ENCODE results near the gene SPTLC3. TPM values are rescaled to one million over a fixed set of nuclear protein-coding genes. Genes with fewer than 3 reads are reported as not detected.

Gene SPTLC3
- total and polyA plus RNA-seq, 2 donors (not counting 1 experiment from before 2014, with no cell fraction given) = 4.0 TPM

DNA sequence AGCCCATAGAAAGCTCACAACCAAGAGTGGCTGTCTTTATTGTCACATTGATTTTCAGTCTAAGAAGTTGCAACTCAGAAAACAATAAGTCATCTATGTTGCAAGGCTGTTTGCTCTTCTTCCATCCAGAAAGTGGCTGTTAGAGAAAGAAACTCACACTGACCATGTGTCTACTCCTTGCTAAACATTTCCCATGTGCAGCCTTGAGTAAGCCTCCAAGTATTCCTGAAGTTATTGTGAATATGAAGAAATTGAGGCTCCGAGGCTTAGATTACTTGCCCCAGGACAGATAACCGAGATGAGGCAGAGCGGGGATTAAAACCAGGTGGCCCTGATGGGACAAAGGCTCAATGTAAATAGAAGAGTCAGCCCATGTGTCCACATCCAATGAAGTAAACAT is 105.0 kb downstream of the SPTLC3 start:
- no peaks in the 10 kb centered on the region for H3K27me3 ChIP-seq (ENCODE audit: control insufficient read depth, insufficient read depth, low read length)
- no peak overlapping the region for H3K4me2 ChIP-seq (ENCODE audit: extremely low read depth, insufficient read depth, low read length)
- no peak overlapping the region for H2AFZ ChIP-seq (ENCODE audit: low read length)
- H3K27ac ChIP-seq (ENCODE audit: insufficient read depth, low read length) = no peak overlapping the region
- no peaks in the 10 kb centered on the region for H4K20me1 ChIP-seq (ENCODE audit: control insufficient read depth, extremely low read depth, insufficient read depth, low read length)
- H3K36me3 ChIP-seq (ENCODE audit: control insufficient read depth, insufficient read depth, low read length) = no peaks in the 10 kb centered on the region
- H3K4me1 ChIP-seq (ENCODE audit: control insufficient read depth, extremely low read depth, insufficient read depth, low read length) = no peaks in the 10 kb centered on the region
- H3K9me3 ChIP-seq (ENCODE audit: control insufficient read depth, insufficient read depth, low read depth, low read length) = no peaks in the 10 kb centered on the region
- no peak overlapping the region for H3K9ac ChIP-seq (ENCODE audit: insufficient read depth, low read length)
- H3K79me2 ChIP-seq (ENCODE audit: control insufficient read depth, insufficient read depth, low read length) = no peaks in the 10 kb centered on the region
- H3K4me3 ChIP-seq (replicated peaks in 1 of 4; ENCODE audit: control extremely low read depth in 1 of 4, insufficient read depth in 1 of 4, low read depth in 3 of 4, low read length in 4 of 4) = no peak overlapping the region
- no peak for DNase-seq (ENCODE audit: low read depth in 2 of 2)
- TF ChIP-seq, protein P1, sequence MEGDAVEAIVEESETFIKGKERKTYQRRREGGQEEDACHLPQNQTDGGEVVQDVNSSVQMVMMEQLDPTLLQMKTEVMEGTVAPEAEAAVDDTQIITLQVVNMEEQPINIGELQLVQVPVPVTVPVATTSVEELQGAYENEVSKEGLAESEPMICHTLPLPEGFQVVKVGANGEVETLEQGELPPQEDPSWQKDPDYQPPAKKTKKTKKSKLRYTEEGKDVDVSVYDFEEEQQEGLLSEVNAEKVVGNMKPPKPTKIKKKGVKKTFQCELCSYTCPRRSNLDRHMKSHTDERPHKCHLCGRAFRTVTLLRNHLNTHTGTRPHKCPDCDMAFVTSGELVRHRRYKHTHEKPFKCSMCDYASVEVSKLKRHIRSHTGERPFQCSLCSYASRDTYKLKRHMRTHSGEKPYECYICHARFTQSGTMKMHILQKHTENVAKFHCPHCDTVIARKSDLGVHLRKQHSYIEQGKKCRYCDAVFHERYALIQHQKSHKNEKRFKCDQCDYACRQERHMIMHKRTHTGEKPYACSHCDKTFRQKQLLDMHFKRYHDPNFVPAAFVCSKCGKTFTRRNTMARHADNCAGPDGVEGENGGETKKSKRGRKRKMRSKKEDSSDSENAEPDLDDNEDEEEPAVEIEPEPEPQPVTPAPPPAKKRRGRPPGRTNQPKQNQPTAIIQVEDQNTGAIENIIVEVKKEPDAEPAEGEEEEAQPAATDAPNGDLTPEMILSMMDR (conservative IDR thresholded peaks at IDR 0.05 in 1 of 2, IDR thresholded peaks at IDR 0.05 in 1 of 2; ENCODE audit: low read depth in 1 of 2, low read length in 2 of 2) = no peak
- no peak for TF ChIP-seq EZH2 (IDR thresholded peaks at IDR 0.05; ENCODE audit: low read length, missing control alignments)

DNA sequence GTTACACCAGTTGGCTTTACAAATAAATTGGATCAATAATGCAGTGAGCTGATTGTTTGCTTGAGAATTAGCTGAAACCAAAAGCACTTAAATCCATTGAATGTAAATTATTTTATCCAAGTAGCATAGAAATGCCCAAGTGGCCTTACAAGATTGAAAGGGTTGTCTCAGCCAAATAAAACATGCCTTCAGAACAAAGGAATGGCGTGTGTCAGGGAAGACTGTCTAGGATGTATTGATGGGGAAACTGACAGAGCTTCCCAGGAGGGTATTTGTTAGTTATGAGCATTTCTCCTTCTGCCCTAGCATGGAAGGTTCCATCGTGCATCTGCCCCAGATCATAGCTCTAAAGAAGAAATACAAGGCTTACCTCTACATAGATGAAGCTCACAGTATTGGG is 108.4 kb downstream of the SPTLC3 start:
- TF ChIP-seq EZH2 (IDR thresholded peaks at IDR 0.05; ENCODE audit: low read length, missing control alignments) = no peak
- TF ChIP-seq, protein P1 (conservative IDR thresholded peaks at IDR 0.05 in 1 of 2, IDR thresholded peaks at IDR 0.05 in 1 of 2; ENCODE audit: low read depth in 1 of 2, low read length in 2 of 2) = no peak
- Histone ChIP-seq H3K27ac (ENCODE audit: insufficient read depth, low read length) (no peak overlapping the region), H3K79me2 (ENCODE audit: control insufficient read depth, insufficient read depth, low read length) (no peaks in the 10 kb centered on the region), H3K4me3 (replicated peaks in 1 of 4; ENCODE audit: control extremely low read depth in 1 of 4, insufficient read depth in 1 of 4, low read depth in 3 of 4, low read length in 4 of 4) (no peak overlapping the region), H3K27me3 (ENCODE audit: control insufficient read depth, insufficient read depth, low read length) (no peaks in the 10 kb centered on the region), H3K9me3 (ENCODE audit: control insufficient read depth, insufficient read depth, low read depth, low read length) (no peaks in the 10 kb centered on the region), H3K4me2 (ENCODE audit: extremely low read depth, insufficient read depth, low read length) (no peak overlapping the region), H3K9ac (ENCODE audit: insufficient read depth, low read length) (no peak overlapping the region), H3K36me3 (ENCODE audit: control insufficient read depth, insufficient read depth, low read length) (no peaks in the 10 kb centered on the region), H3K4me1 (ENCODE audit: control insufficient read depth, extremely low read depth, insufficient read depth, low read length) (no peaks in the 10 kb centered on the region), H2AFZ (ENCODE audit: low read length) (no peak overlapping the region), H4K20me1 (ENCODE audit: control insufficient read depth, extremely low read depth, insufficient read depth, low read length) (no peaks in the 10 kb centered on the region)
- DNase-seq (ENCODE audit: low read depth in 2 of 2) = no peak

DNA sequence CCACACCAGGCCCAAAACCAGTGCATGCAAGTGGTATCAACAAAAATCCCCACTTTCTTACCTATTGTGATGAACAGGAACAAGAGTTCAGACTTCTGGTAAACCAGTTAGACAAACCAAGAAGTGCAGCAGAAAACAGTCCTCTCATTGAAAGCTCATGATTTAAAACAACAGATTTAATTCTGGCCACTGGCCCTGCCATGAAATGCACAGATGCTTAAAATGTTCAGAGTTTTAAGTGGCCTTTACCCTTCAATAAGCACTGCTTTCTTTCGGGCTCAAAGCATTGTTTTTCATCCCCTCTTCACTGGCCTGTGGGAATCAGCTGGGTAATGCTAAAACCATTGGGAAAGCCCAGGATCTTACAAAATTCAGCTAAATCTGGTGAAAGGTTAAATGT is 109.9 kb downstream of the SPTLC3 start:
- Histone ChIP-seq H3K4me1 (ENCODE audit: control insufficient read depth, extremely low read depth, insufficient read depth, low read length) (no peaks in the 10 kb centered on the region), H3K4me2 (ENCODE audit: extremely low read depth, insufficient read depth, low read length) (no peak overlapping the region), H3K4me3 (replicated peaks in 1 of 4; ENCODE audit: control extremely low read depth in 1 of 4, insufficient read depth in 1 of 4, low read depth in 3 of 4, low read length in 4 of 4) (no peak overlapping the region), H3K27ac (ENCODE audit: insufficient read depth, low read length) (no peak overlapping the region), H3K9ac (ENCODE audit: insufficient read depth, low read length) (no peak overlapping the region), H3K27me3 (ENCODE audit: control insufficient read depth, insufficient read depth, low read length) (no peaks in the 10 kb centered on the region), H4K20me1 (ENCODE audit: control insufficient read depth, extremely low read depth, insufficient read depth, low read length) (no peaks in the 10 kb centered on the region), H3K36me3 (ENCODE audit: control insufficient read depth, insufficient read depth, low read length) (no peaks in the 10 kb centered on the region), H2AFZ (ENCODE audit: low read length) (no peak overlapping the region), H3K79me2 (ENCODE audit: control insufficient read depth, insufficient read depth, low read length) (no peaks in the 10 kb centered on the region), H3K9me3 (ENCODE audit: control insufficient read depth, insufficient read depth, low read depth, low read length) (no peaks in the 10 kb centered on the region)
- TF ChIP-seq, protein P1 (conservative IDR thresholded peaks at IDR 0.05 in 1 of 2, IDR thresholded peaks at IDR 0.05 in 1 of 2; ENCODE audit: low read depth in 1 of 2, low read length in 2 of 2) = no peak
- TF ChIP-seq EZH2 (IDR thresholded peaks at IDR 0.05; ENCODE audit: low read length, missing control alignments) = no peak
- no peak for DNase-seq (ENCODE audit: low read depth in 2 of 2)

Data from fibroblast of lung (primary cell).